Activated CD4-positive, alpha-beta T cell treated with anti-CD3 and anti-CD28 coated beads, Interleukin-2, Interleukin-4, amounts not matched to agents 100 ng/mL and 50 ng/mL, durations not matched to agents 16 hours and 8 hours (primary cell): ENCODE measurements around the gene NUDT4B.
"Not testable (repeated sequence)": the region's sequence is repeated elsewhere in the genome, so short reads cannot be mapped to it uniquely, and the experiment has no call there.

Experiments
- DNase-seq: peaks from one replicate; pipeline ENCODE4 v3.0.0-alpha.2; 2020; ENCODE audit warnings: low spot score

The NUDT4B gene

GRCh38 chr1:148738667-148739066, 9.9 kb upstream of the NUDT4B start:
- not testable (repeated sequence) for DNase-seq

GRCh38 chr1:148743200-148743599, 5.4 kb upstream of the NUDT4B start:
- not testable (repeated sequence) for DNase-seq

GRCh38 chr1:148743726-148744720, 4.6 kb upstream of the NUDT4B start:
- not testable (repeated sequence) for DNase-seq

GRCh38 chr1:148749335-148749681, 734 bp downstream of the NUDT4B start:
- DNase-seq = not testable (repeated sequence)

GRCh38 chr1:148756231-148756630, 7.7 kb downstream of the NUDT4B start:
- DNase-seq = not testable (repeated sequence)

- DNase-seq = not testable (repeated sequence)
Observed at GRCh38 chr1:148757446-148757845, 8.9 kb downstream of the NUDT4B start.

GRCh38 chr1:148758412-148758811, 9.8 kb downstream of the NUDT4B start:
- not testable (repeated sequence) for DNase-seq

- DNase-seq = not testable (repeated sequence)
Observed at GRCh38 chr1:148758925-148759324, 10.4 kb downstream of the NUDT4B start.

GRCh38 chr1:148759749-148760148, 11.2 kb downstream of the NUDT4B start:
- peak; percentile 29 for DNase-seq

GRCh38 chr1:148760206-148760605, 11.6 kb downstream of the NUDT4B start:
- DNase-seq = not testable (repeated sequence)

GRCh38 chr1:148761360-148761759, 12.8 kb downstream of the NUDT4B start:
- not testable (repeated sequence) for DNase-seq

GRCh38 chr1:148765238-148766019, 16.9 kb downstream of the NUDT4B start:
- DNase-seq = not testable (repeated sequence)

GRCh38 chr1:148768541-148768940, 20.0 kb downstream of the NUDT4B start:
- not testable (repeated sequence) for DNase-seq

GRCh38 chr1:148769495-148769894, 20.9 kb downstream of the NUDT4B start:
- DNase-seq = not testable (repeated sequence)

GRCh38 chr1:148773690-148774089, 25.1 kb downstream of the NUDT4B start:
- not testable (repeated sequence) for DNase-seq

- not testable (repeated sequence) for DNase-seq
Observed at GRCh38 chr1:148774102-148774501, 25.5 kb downstream of the NUDT4B start.

GRCh38 chr1:148775263-148775662, 26.7 kb downstream of the NUDT4B start:
- not testable (repeated sequence) for DNase-seq

- not testable (repeated sequence) for DNase-seq
Observed at GRCh38 chr1:148777649-148778048, 29.1 kb downstream of the NUDT4B start.

- DNase-seq = not testable (repeated sequence)
Observed at GRCh38 chr1:148780404-148780803, 31.8 kb downstream of the NUDT4B start.

- not testable (repeated sequence) for DNase-seq
Observed at GRCh38 chr1:148791543-148792099, 43.0 kb downstream of the NUDT4B start.

GRCh38 chr1:148793762-148794332, 45.3 kb downstream of the NUDT4B start:
- DNase-seq = not testable (repeated sequence)
